ENCODE results near the gene TFRC.
"Not testable (repeated sequence)": the region's sequence is repeated elsewhere in the genome, so short reads cannot be mapped to it uniquely, and the experiment has no call there.

Gene TFRC

GRCh38 chr3:196009456-196009855, 72.4 kb downstream of the TFRC start:
- Histone ChIP-seq H3K4me3 (ENCODE audit: low read depth, low read length) (no peak overlapping the region), H3K27ac (no peak overlapping the region), H3K36me3 (replicated peaks) (no peaks in the 10 kb centered on the region), H3K27me3 (replicated peaks) (peaks cover 3% of the 10 kb centered on the region)
- TF ChIP-seq CTCF (IDR thresholded peaks at IDR 0.05; ENCODE audit: low read depth, low read length, missing control alignments) = no peak
- in situ Hi-C loops (cut with HindIII; ENCODE audit: low pct_ligation_motif_present, low sequenced_read_pairs) = no loop called here
- DNase-seq = no peak

DNA sequence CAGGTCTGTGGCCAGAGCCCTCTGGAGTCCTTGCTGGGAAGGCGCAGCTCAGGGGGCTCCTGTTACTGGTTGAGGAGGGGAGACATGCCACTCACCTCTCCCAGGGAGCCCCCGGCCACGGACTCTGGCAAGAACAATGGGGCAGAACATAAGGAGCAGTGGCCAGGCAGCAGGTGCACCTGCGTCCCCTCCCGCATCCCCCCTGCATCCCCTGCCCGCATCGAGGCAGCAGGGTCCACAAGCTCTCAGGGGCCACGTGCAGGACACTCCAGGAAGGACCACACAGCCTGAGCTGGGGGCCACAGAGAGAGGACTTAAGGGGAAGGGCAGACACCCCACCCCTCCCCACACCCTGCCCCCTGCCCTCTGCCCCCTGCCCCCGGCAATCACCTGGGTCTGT, 73.0 kb downstream of the TFRC start:
- Histone ChIP-seq H3K36me3 (replicated peaks) (no peaks in the 10 kb centered on the region), H3K4me3 (ENCODE audit: low read depth, low read length) (no peak overlapping the region), H3K27ac (no peak overlapping the region), H3K27me3 (replicated peaks) (peaks cover 3% of the 10 kb centered on the region)
- no peak for TF ChIP-seq CTCF (IDR thresholded peaks at IDR 0.05; ENCODE audit: low read depth, low read length, missing control alignments)
- in situ Hi-C loops (cut with HindIII; ENCODE audit: low pct_ligation_motif_present, low sequenced_read_pairs) = no loop called here
- DNase-seq = no peak

GRCh38 chr3:196008387-196008786, 73.5 kb downstream of the TFRC start:
- no peak for TF ChIP-seq CTCF (IDR thresholded peaks at IDR 0.05; ENCODE audit: low read depth, low read length, missing control alignments)
- Histone ChIP-seq H3K27ac (no peak overlapping the region), H3K4me3 (ENCODE audit: low read depth, low read length) (no peak overlapping the region), H3K27me3 (replicated peaks) (peaks cover 3% of the 10 kb centered on the region), H3K36me3 (replicated peaks) (no peaks in the 10 kb centered on the region)
- no peak for DNase-seq
- in situ Hi-C loops (cut with HindIII; ENCODE audit: low pct_ligation_motif_present, low sequenced_read_pairs) = no loop called here

- DNase-seq = no peak
- peaks cover 3% of the 10 kb centered on the region for H3K27me3 ChIP-seq (replicated peaks)
- in situ Hi-C loops (cut with HindIII; ENCODE audit: low pct_ligation_motif_present, low sequenced_read_pairs) = no loop called here
- no peak overlapping the region for H3K27ac ChIP-seq
- H3K4me3 ChIP-seq (ENCODE audit: low read depth, low read length) = no peak overlapping the region
- no peak for TF ChIP-seq CTCF (IDR thresholded peaks at IDR 0.05; ENCODE audit: low read depth, low read length, missing control alignments)
- no peaks in the 10 kb centered on the region for H3K36me3 ChIP-seq (replicated peaks)
Measured at GRCh38 chr3:196007744-196008335, 74.0 kb downstream of the TFRC start.

GRCh38 chr3:196005338-196005737, 76.6 kb downstream of the TFRC start:
- DNase-seq; H3K27ac ChIP-seq; H3K36me3 ChIP-seq (replicated peaks); H3K4me3 ChIP-seq (ENCODE audit: low read depth, low read length); in situ Hi-C loops (cut with HindIII; ENCODE audit: low pct_ligation_motif_present, low sequenced_read_pairs); H3K27me3 ChIP-seq (replicated peaks): not testable (repeated sequence)

DNA sequence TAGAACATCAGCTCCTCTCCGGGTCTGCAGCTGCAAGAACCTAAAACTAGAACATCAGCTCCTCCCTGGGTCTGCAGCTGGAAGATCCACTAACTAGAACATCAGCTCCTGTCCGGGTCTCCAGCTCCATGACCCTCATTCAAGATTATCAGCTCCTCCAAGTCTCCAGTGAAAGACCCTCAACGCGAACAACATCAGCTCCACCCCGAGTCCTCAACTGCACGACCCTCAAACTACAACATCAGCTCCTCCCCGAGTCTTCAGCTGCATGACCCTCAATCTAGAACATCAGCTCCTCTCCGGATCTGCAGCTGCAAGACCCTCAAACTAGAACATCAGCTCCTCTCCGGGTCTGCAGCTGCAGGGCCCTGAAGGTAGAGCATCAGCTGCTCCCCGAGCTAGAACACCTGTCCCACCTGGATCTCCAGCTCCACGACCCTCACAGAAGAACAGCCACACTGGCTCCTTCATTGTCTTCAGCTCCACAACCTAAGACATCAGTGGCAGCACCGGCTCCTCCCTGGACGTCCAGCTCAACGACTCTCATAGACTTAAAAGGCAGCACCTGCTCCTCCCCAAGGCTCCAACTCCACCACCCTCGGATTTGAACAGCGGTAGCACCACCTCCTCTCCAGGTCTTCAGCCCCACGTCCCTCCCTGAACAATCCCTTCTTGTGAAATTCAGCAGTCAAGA, 77.4 kb downstream of the TFRC start:
- H3K36me3 ChIP-seq (replicated peaks); in situ Hi-C loops (cut with HindIII; ENCODE audit: low pct_ligation_motif_present, low sequenced_read_pairs); DNase-seq; H3K4me3 ChIP-seq (ENCODE audit: low read depth, low read length); H3K27me3 ChIP-seq (replicated peaks); H3K27ac ChIP-seq: not testable (repeated sequence)

- no peak for TF ChIP-seq CTCF (IDR thresholded peaks at IDR 0.05; ENCODE audit: low read depth, low read length, missing control alignments)
Measured at GRCh38 chr3:196003611-196004010, 78.3 kb downstream of the TFRC start.

DNA sequence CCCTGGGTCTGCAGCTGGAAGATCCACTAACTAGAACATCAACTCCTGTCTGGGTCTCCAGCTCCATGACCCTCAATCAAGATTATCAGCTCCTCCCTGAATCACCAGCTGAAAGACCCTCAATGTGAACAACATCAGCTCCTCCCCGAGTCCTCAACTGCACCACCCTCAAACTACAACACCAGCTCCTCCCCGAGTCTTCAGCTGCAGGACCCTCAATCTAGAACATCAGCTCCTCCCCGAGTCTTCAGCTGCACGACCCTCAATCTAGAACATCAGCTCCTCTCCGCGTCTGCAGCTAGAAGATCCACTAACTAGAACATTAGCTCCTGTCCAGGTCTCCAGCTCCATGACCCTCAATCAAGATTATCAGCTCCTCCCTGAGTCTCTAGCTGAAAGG, 79.2 kb downstream of the TFRC start:
- DNase-seq; H3K4me3 ChIP-seq (ENCODE audit: low read depth, low read length); in situ Hi-C loops (cut with HindIII; ENCODE audit: low pct_ligation_motif_present, low sequenced_read_pairs); H3K27me3 ChIP-seq (replicated peaks); H3K27ac ChIP-seq; H3K36me3 ChIP-seq (replicated peaks): not testable (repeated sequence)

More at GRCh38 chr3:196003611-196004010, 78.3 kb downstream of the TFRC start:
- Histone ChIP-seq H3K4me3 (ENCODE audit: low read depth, low read length) (no peak overlapping the region), H3K36me3 (replicated peaks) (no peaks in the 10 kb centered on the region), H3K27ac (no peak overlapping the region), H3K27me3 (replicated peaks) (no peaks in the 10 kb centered on the region)
- no peak for DNase-seq
- in situ Hi-C loops (cut with HindIII; ENCODE audit: low pct_ligation_motif_present, low sequenced_read_pairs) = no loop called here

DNA sequence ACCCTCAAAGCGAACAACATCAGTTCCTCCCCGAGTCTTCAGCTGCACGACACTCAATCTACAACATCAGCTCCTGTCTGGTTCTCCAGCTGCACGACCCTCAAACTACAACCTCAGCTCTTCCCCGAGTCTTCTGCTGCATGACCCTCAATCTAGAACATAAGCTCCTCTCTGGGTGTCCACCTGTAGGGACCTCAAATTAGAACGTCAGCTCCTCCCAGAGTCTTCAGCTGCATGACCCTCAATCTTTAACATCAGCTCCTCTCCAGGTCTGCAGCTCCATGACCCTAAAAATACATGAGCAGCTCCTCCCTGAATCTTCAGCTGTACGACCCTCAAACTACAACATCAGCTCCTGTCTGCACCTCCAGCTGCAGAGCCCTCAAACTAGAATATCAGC, 80.7 kb downstream of the TFRC start:
- H3K4me3 ChIP-seq (ENCODE audit: low read depth, low read length); in situ Hi-C loops (cut with HindIII; ENCODE audit: low pct_ligation_motif_present, low sequenced_read_pairs); H3K27ac ChIP-seq: not testable (repeated sequence)

More for the DNA sequence above, 80.7 kb downstream of the TFRC start:
- not testable (repeated sequence) for DNase-seq; H3K27me3 ChIP-seq (replicated peaks); H3K36me3 ChIP-seq (replicated peaks)

All from brain microvascular endothelial cell (primary cell).